Pulmonary artery endothelial cell (primary cell): Measurements from ENCODE around the gene OR2K2. TPM values are rescaled to one million over a fixed set of nuclear protein-coding genes. Genes with fewer than 3 reads are reported as not detected.
"Not testable (repeated sequence)": the region's sequence is repeated elsewhere in the genome, so short reads cannot be mapped to it uniquely, and the experiment has no call there.

Experiments
- DNase-seq: peaks from one replicate; pipeline ENCODE4 v3.0.0-alpha.2; 2011; ENCODE audit warnings: low read depth, low spot score
- total RNA-seq: library from RNA; depleted of rRNA; stranded (reverse); fragments of >200 nt; gene quantifications from 2 replicates; pipeline ENCODE4 v1.2.3, GENCODE V29; 2014

The OR2K2 gene, protein sequence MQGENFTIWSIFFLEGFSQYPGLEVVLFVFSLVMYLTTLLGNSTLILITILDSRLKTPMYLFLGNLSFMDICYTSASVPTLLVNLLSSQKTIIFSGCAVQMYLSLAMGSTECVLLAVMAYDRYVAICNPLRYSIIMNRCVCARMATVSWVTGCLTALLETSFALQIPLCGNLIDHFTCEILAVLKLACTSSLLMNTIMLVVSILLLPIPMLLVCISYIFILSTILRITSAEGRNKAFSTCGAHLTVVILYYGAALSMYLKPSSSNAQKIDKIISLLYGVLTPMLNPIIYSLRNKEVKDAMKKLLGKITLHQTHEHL
- not detected in 2 replicates for total RNA-seq

DNA sequence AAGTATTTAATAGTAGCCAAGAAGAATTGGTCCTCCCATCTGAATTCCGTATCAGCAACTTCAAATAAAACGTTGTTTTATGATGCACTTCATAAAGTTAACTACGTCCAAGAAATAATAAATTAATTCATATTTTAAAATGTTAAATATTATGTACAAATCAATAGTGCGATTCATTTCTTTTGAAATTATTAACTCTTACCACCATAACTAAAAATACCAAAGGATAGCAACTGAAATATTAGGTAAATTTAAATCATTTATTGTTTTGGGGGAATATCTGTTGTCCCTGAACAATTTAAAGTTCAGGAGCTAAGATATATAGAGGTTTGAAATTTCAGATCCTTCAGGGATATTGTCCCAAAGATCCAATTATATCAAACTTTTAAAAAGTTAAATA, at the start of gene OR2K2:
OR2K2 (minus strand) TSS at position 101 of the 400 bp plus-strand sequence. CDS start 1,791 bp downstream, outside the sequence.
- no peak for DNase-seq

DNA sequence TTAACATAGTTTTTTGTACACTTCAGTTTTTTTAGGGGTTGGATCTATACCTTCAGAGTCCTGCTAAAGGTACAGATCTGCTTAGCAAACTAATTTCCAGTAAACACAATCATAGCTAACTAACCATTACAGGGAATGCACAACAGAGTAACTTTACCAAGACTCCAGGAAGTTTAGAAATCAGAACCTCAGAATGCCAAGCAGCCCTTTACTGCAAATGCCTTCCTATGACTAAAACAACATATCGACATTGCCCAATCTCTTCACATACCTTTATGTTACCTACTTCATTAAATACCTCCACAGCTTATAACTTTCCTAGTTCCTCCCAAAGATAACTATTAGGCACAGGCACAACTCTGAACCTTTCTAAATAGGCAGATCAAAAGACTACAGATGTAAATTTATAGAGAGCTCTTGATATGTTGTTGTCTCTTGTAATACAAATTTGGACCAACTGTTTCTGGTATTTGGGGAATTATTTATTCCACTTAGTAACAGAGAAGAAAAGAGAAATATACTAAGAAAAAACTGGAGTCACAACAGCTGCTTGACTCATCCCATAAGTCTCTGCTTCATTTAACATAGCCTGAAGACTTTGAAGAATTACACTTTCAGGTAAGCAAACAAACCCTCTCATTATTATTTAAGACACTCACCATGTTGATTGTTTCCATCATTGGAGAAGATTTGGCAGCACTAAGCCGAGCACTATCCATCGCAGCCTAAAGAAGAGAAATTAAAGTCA, 46.0 kb upstream of the OR2K2 start:
- no peak for DNase-seq

DNA sequence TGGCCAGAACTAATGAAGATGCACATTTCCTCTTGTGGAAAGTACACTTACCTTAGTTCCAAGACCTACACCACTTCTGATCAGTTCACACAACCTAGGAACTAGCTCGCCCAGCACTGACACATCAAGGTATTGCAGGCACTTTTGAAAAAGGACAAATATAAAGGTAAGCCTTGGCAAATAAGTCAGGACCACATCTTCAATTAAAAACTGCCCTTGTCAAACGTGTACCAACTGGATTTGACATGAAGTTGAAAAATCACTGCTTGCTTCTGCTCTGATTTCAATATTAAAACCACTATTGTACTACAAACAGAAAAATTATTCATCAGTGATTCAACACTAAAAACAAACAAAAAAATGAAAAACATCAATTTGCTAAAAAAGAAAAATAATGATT, 45.0 kb upstream of the OR2K2 start:
- DNase-seq: no peak

DNA sequence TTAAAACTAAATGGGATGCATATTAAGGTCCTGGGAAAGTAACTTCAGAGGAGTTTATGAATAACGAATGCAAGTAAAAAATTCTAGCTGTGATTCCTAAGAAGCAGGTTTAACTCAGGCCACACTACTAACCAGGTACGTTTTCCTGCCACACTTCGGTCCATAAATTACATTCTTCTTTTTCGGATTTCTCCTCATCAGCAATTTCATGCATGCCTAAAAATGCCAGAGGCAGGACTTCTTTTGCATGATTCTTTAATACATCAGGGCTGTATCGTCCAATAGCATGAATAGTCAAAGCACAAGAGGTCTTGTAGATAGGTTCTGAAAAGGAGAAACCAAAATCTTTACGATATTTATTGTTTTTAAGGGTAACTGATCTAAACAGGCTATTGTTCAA, 42.3 kb upstream of the OR2K2 start:
- DNase-seq: no peak

DNA sequence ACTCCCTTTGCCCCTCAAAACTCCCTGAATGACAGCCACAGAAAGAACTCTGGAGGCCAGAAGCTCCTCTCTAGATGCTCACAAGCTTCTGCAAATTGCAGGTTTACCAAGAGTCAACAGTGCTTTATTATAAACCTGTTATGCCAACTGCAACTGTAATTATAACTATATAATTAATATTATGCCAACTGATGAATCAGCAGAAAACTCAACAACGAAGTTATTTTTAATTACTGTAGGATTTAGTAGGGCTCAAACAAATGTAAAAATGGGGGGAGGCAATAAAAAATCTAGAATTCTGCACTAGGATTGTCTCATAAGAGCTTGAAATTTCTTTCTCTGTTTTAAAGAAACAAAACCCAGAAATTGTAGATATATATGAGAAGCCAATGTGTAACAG, 37.0 kb upstream of the OR2K2 start:
- DNase-seq: no peak

DNA sequence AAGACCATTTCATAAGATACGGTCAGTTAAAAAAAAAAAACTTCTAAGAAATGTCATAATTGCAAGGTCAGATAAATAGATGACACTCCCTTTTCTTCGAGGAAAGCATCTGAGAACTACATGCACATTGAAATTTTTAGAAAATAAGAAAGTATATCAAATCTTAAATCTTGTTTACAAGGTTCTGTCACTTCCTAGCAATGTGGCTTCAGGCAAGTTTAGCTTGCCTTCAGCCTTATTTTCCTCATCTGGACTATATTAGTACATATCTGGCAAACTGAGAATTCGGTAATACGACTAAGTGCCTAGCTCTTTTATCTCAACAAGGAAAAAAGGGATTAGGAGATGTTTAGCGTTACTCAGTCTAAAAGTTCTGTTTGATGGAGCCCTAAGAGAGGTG, 32.5 kb upstream of the OR2K2 start:
- no peak for DNase-seq

DNA sequence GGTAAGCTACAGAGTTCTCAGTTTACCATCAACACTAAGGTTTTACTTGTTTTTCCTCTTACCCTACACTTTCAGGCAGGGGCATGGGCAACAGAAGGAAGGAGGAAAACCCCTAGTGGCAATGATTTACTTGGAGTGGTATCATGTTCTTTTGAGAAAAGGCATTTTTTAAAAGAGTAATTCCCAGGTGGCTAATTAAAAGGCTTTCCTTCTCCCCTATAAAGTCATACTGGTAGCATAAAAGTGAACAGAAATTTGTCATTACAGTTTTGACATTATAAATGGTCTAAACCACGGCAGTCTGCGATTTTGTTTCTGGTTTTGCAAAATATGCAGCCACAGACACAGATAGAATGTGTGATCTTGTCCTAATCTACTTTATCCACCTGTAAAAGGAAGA, 30.9 kb upstream of the OR2K2 start:
- DNase-seq: no peak

DNA sequence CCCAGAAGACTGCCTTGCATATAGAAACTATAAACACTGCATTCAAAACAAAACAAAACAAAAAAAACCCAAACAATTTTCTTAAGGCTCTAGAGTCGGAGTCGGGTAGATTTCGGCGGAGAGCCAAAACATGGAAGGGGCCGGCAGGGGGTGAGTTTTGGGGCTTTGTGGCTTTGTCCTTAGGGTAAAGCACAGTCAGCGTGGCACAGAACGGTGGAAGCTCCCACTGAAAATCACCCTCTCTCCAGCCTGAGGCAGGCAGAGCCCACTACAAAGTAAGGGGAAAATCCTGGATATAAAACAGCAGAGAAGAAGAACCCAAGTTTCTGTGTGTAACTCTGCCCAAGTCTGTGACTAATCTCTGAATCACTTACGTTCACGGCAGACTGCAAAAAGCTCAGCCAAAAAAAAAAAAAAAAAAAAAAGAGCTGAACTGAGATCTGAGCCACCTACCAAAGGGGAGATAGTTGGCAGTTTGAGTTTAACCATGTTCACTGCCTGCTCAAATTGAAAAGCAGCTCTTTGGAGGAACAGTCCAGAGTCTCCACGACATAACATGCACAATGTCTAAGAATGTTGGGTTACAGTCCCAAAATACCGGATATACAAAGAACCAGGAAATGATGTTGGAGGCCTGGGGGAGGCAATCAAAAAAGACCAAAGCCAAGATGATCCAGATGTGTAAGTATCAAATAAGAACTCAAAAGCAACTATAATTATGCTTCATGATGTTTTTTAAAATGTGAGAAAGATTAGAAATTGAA, 26.6 kb upstream of the OR2K2 start:
- peak; percentile 13 for DNase-seq

DNA sequence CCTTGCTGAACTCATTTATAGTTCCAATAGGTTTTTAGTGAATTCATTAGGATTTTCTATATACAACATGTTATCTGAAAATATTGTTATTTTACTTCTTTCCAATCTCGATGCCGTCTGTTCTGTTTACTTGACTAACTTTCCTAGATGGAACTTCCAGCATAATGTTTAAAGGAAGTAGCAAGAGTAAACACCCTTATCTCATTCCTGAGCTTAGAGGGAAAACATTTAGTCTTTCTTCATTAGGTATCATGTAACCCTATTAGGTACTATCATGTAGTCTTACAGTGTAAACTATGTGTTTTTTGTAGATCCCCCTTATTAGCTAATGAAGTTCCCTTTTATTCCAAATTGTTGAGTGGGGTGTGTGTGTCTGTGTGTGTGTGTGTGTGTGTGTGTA, 22.5 kb upstream of the OR2K2 start:
- DNase-seq: no peak

DNA sequence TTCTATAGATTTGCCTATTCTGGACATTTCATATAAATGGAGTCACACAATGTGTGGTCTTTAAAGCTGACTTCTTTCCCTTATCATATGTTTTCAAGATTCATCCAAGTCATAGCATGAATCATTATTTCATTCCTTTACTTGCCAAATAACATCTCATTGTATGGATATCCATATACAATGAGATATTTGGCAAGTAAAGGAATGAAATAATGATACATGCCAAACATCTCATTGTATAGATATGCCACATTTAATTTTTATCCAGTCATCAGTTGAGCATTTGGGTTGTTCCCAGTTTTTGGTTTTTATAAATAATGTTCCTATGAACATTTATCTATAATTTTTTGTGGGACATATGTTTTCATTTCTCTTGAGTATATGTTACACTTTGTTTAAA, 20.5 kb upstream of the OR2K2 start:
- no peak for DNase-seq

DNA sequence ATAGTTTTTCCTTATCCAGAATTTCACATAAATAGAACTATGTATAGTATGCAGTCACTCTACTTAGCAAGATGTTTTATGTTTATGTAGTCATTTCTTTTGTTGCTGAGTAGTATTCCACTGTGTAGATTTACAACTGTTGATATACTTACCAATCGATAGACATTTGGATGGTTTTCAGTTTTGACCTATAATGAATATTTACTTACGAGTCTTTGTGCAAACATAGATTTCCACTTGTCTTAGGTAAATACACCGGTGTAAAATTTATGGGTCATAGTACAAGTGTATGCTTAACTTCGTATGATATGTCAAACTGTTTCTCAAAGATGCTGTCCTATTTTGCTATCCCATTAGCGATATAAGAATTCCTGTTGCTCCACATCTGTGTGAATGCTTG, 19.7 kb upstream of the OR2K2 start:
- DNase-seq: no peak

DNA sequence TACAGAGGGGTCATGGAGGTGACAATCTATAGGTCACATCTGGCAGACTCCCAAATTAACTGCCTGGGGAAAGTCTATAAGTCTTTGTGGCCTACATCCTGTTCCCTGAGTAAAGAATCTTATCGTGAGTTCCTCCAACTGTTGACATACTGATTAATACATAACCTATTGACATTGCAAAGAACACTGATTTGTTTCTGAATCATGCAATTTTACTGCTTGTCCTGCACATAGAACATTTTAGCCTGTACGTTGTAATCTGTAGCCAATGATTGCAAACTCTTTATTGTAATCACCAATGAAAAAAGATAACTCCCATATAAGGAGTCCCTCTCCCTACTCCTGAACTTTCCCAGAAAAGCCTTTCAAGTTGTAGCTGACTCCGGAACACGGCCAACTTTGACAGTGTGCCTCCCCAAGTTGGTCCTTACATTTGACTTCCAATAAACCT, 18.8 kb upstream of the OR2K2 start:
- peak; percentile 65 for DNase-seq

DNA sequence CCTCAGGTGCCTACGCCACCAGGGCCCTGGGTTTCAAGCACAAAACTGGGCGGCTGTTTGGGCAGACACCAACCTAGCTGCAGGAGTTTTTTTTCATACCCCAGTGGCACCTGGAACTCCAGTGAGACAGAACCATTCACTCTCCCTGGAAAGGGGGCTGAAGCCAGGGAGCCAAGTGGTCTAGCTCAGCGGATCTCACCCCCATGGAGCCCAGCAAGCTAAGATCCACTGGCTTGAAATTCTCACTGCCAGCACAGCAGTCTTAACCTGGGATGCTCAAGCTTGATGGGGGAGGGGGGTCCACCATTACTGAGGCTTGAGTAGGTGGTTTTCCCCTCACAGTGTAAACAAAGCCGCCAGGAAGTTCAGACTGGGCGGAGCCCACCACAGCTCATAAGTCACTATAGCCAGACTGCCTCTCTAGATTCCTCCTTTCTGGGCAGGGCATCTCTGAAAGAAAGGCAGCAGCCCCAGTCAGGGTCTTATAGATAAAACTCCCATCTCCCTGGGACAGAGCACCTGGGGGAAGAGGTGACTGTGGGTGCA, 4.4 kb upstream of the OR2K2 start:
- DNase-seq: not testable (repeated sequence)

DNA sequence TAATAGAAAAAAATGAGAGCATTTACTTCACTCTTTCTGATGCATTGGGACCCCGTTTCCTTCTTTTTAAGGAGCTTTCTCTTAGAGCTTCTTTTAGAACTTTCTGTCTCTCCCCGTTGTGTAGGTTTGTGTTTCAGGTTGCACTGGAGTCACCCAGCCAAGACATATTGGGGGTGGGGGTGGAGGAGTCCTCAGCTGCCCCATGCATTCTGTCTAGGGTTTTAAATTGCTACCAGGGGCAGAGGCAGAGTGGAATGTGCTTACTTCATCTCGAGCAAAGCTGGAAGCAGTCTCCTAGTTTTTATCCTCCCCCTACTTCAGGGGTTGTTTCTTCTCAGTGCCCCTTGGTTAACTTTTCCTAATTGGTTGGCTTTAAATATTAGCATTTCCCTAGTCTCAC, 9.4 kb downstream of the OR2K2 start:
- DNase-seq: no peak

DNA sequence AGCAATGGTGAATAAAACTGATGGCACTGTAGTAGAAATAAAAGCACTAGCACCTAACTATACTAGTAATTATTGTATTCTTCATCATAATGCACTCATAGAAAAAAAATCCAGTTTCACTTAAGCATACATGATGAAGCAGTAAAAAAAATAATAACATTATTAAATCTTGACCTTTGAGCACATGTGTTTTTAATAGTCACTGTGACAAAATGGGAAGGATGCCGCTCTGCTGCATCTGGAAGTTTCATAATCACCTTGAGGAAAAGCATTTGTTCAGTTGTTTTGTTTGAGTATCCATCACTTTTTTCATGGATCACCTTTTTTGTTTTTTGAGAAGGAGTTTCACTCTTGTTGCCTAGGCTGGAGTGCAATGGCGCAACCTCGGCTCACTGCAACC, 13.2 kb downstream of the OR2K2 start:
- DNase-seq: no peak

DNA sequence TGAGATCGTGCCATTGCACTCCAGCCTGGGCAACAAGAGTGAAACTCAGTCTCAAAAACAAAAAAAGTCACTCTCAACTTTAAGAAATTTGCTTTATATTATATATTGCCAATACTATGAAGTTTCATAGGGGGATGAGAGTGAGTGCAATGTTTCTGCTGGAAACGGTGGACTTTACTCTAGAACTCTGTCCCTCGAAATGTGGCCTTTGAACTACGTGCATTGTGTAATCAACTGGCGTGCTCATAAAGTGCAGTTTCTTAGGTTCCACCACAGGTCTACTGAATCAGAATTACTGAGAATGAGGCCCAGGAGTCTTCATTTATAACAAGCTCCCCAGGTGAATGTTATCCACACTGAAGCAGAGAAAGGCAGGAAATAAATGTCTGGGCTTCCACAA, 24.1 kb downstream of the OR2K2 start:
- DNase-seq: no peak

DNA sequence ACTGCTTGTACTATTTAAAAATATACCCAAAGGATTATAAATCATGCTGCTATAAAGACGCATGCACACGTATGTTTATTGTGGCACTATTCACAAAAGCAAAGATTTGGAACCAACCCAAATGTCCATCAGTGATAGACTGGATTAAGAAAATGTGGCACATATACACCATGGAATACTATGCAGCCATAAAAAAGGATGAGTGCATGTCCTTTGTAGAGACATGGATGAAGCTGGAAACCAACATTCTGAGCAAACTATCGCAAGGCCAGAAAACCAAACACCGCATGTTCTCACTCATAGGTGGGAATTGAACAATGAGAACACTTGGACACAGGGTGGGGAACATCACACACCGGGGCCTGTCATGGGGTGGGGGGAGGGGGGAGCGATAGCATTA, 26.0 kb downstream of the OR2K2 start:
- not testable (repeated sequence) for DNase-seq

DNA sequence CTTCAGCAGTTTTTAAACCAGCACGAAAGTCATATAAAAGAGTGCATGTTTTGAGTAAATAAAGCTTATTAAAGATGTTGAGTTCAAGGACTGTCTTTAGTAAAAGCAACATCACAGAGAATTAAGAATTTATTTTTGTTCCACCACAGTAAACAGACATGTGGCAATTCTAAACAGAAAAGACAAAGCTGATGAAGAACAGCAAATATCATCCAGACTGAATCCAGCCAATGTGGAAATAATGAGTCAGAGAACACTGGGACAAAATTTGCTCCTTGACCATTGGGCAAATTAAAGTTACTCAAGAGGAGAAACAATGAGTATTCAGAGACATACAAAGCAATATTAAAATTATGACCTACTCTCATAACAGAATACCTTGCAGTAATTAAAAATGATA, 28.8 kb downstream of the OR2K2 start:
- DNase-seq: no peak

DNA sequence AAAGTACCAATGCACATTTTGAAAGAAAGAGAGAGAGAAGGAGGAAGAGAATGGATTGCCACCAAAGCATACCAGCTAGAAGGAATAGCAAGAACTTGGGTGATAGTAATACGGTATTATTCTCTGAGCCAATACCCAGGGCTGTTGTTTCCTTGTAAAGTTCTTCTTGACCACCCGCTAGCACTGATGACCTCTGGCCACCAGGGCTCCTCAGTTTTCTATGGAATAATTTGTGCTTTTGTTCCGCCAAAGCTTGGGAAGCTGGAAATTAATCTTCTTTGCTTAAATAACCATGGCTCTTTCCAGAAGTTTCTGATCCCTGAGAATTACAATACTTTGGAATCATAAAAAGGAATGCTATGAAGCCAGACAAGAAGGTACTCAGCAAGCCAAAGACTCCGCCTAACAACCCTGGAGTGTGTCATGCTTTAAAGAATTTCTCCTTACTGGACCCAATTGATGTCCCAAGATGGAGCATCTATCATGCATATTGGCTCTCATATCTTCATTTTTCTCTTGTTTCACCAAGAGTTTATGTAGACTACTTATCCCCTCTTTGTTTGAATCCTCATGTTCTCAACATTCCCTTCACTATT, 29.8 kb downstream of the OR2K2 start:
- DNase-seq: no peak

DNA sequence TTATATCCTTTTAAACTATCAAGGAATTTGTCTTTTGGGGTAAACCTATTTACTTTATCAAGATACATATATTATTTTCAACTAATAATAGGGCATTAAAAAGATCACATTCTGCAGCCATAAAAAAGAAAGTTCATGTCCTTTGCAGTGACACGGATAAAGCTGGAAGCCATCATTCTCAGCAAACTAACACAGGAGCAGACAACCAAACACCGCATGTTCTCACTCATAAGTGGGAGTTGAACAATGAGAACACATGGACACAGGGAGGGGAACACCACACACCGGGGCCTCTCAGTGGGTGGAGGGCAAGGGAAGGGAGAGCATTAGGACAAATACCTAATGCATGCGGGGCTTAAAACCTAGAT, 30.4 kb downstream of the OR2K2 start:
- not testable (repeated sequence) for DNase-seq

DNA sequence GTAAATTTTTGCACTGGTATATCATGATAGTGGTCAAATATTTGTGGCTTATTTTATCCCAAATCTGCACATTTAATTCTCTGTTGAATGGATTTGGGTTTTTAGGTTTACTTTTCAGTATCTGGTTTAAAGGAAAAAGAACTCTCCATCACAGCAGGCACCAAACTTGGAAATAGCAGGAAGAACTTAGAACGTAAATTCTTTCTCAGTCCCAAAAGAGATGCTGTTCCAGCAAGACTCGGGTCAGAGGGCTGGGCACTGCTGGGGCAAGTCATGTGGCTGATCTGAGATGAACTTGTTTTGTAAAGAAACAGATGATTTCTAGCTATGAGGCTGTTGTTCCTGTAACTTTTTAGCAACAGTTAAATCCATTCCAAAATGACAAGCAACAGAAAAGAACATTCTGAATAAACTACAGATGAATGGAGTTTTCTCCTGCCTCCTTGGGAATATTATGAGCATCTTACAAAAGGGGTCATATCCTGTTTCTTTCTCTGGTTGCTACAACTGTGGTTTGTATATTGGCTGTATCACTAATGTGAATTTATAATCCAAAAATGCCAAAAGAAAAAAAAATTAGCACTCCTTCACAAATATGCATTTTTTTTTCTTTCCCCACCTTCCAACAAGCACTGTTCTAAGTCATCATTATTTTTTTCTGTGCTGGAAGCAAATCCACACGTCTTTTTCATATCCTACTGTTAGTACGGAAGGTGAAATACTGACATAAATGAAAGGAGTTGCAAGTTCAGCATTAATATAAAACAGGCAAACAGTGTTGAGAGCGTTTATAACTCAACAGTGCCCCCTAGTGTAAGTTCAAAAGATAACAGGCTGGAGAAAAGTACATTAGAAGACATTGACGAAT, 31.1 kb downstream of the OR2K2 start:
- DNase-seq: peak; percentile 7
